K562 (cell line): Measurements from ENCODE around the gene TUT4. TPM values are rescaled to one million over a fixed set of nuclear protein-coding genes. Genes with fewer than 3 reads are reported as not detected.
A peak's percentile ranks its signal among the peaks of the same experiment; 100 is the strongest.

Source experiments
- CCNT2 ChIP-seq: IDR thresholded peaks from 2 replicates; pipeline ENCODE4 v1.6.1; 2011; ENCODE audit warnings: borderline replicate concordance, low read depth, mild to moderate bottlenecking, moderate library complexity, mixed read lengths, low read length; ENCODE audit not compliant: insufficient read length; ENCODE audit errors: extremely low read depth
- EWSR1 ChIP-seq: fragments of 450-650 bp; IDR thresholded peaks from 2 replicates; pipeline ENCODE4 v1.6.1; 2018; ENCODE audit warnings: borderline replicate concordance, mild to moderate bottlenecking, low read depth, moderate library complexity; ENCODE audit not compliant: partially characterized antibody
- HDAC6 ChIP-seq: IDR thresholded peaks from 2 replicates; pipeline ENCODE4 v1.6.1; 2012; ENCODE audit warnings: low read depth, mild to moderate bottlenecking, control low read depth, inconsistent platforms, low read length, moderate library complexity
- NBN ChIP-seq: fragments of 450-650 bp; IDR thresholded peaks from 2 replicates; pipeline ENCODE4 v1.6.1; 2016; ENCODE audit warnings: low read depth, mild to moderate bottlenecking
- NCOA2 ChIP-seq, 2 experiments: fragments of 450-650 bp; IDR thresholded peaks; 2 replicates each; pipeline ENCODE4 v1.6.1; 2018; ENCODE audit warnings: mild to moderate bottlenecking in 2 of 2, moderate library complexity in 1 of 2; ENCODE audit not compliant: partially characterized antibody in 2 of 2
- POLR2AphosphoS2 ChIP-seq: IDR thresholded peaks from 2 replicates; pipeline ENCODE4 v1.6.1; 2012; ENCODE audit warnings: low read length, improper control_type of control experiment
- SIX5 ChIP-seq, 2 experiments: IDR thresholded peaks; 2 replicates each; pipeline ENCODE4 v1.6.1; 2011; ENCODE audit warnings: low read length in 2 of 2, borderline replicate concordance in 1 of 2, low read depth in 1 of 2, mild to moderate bottlenecking in 1 of 2, moderate library complexity in 1 of 2; ENCODE audit not compliant: insufficient read depth in 1 of 2
- SMARCA4 ChIP-seq: fragments of 450-650 bp; IDR thresholded peaks from 2 replicates; pipeline ENCODE4 v1.6.1; 2016
- ZBTB11 ChIP-seq, 3 experiments: fragments of 200-800 bp in 1 of 3; fragments of 250-450 bp in 1 of 3; fragments of 450-650 bp in 1 of 3; sonication (Bioruptor Pico) in 1 of 3; sonication (Bioruptor generic) in 1 of 3; formaldehyde crosslinking in 1 of 3; IDR thresholded peaks; 2 replicates each; pipeline versions ENCODE4 v1.6.1 to v1.8.0; 2016 to 2022; ENCODE audit warnings: mild to moderate bottlenecking in 2 of 3, missing genetic modification characterization in 2 of 3, missing compliant biosample characterization in 1 of 3, moderate library complexity in 1 of 3
- polyA plus RNA-seq, 8 experiments: library from polyadenylated mRNA; depleted of rRNA in 4 of 8; stranded (reverse) in 5 of 8; unstranded in 3 of 8; fragments of >200 nt; fragmentation: Nextera tagmentation in 2 of 8; fragmentation: Illumina TruSeq in 1 of 8; extraction: Ambion mirVana in 2 of 8; extraction: Trizol in 1 of 8; gene quantifications; 2 replicates each; pipeline versions ENCODE4 v1.2.1 to v1.2.3, GENCODE V29; 2011 to 2014; ENCODE audit warnings: inconsistent platforms in 1 of 8, missing spikeins in 1 of 8
- total RNA-seq, 7 experiments: library from RNA; depleted of rRNA in 6 of 7; stranded (reverse); fragments of >200 nt in 6 of 7; fragmentation: Illumina TruSeq in 2 of 7; extraction: Trizol in 2 of 7; gene quantifications; 2 replicates each; pipeline versions ENCODE4 v1.2.1 to v1.2.3, GENCODE V29; 2011 to 2021; ENCODE audit warnings: low replicate concordance in 1 of 7
- TF ChIP-seq, protein P1 (sequence below): fragments of 250-450 bp; sonication (Bioruptor Pico); IDR thresholded peaks from 2 replicates; pipeline ENCODE4 v1.5.0; 2021; ENCODE audit warnings: mild to moderate bottlenecking, borderline replicate concordance
- TF ChIP-seq, protein P2 (sequence below): fragments of 250-450 bp; sonication (Bioruptor Pico); IDR thresholded peaks from 2 replicates; pipeline ENCODE4 v1.8.0; 2021; ENCODE audit warnings: moderate library complexity, mild to moderate bottlenecking, inconsistent platforms
- TF ChIP-seq, protein P3 (sequence below): sonication (generic); formaldehyde crosslinking; IDR thresholded peaks from 2 replicates; pipeline ENCODE4 v1.8.0; 2023; ENCODE audit warnings: mild to moderate bottlenecking, missing genetic modification reagents
- TF ChIP-seq, protein P4 (sequence below): fragments of 250-450 bp; sonication (Bioruptor Pico); IDR thresholded peaks from 2 replicates; pipeline ENCODE4 v1.8.0; 2021; ENCODE audit warnings: moderate library complexity, mild to moderate bottlenecking, inconsistent platforms

TUT4 gene
- total and polyA plus RNA-seq, 9 of the 15 experiments (the other 6 are each of a cell fraction or from before 2014, with no cell fraction given), result 15.8 to 53.5 (median 36.7) TPM

- TF ChIP-seq, protein P1, sequence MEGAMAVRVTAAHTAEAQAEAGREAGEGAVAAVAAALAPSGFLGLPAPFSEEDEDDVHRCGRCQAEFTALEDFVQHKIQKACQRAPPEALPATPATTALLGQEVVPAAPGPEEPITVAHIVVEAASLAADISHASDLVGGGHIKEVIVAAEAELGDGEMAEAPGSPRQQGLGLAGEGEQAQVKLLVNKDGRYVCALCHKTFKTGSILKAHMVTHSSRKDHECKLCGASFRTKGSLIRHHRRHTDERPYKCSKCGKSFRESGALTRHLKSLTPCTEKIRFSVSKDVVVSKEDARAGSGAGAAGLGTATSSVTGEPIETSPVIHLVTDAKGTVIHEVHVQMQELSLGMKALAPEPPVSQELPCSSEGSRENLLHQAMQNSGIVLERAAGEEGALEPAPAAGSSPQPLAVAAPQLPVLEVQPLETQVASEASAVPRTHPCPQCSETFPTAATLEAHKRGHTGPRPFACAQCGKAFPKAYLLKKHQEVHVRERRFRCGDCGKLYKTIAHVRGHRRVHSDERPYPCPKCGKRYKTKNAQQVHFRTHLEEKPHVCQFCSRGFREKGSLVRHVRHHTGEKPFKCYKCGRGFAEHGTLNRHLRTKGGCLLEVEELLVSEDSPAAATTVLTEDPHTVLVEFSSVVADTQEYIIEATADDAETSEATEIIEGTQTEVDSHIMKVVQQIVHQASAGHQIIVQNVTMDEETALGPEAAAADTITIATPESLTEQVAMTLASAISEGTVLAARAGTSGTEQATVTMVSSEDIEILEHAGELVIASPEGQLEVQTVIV (CRISPR knock-in tag), result no peak
- TF ChIP-seq SMARCA4 (no peak), HDAC6 (no peak), EWSR1 (no peak), NCOA2 (IDR thresholded peaks at IDR 0.05; ENCODE audit: partially characterized antibody in 2 of 2) (no peak), SIX5 (IDR thresholded peaks at IDR 0.05; ENCODE audit: borderline replicate concordance in 1 of 2, insufficient read depth in 1 of 2, low read depth in 1 of 2, low read length in 2 of 2) (no peak), NBN (peak; percentile 24; the same call in 1 of the 2 replicates), POLR2AphosphoS2 (no peak), ZBTB11 (CRISPR knock-in tag; IDR thresholded peaks at IDR 0.05) (peak in 1 of 3 experiments; percentile 59; a peak in 1 of 6 replicates), CCNT2 (no peak)
- TF ChIP-seq, protein P2, sequence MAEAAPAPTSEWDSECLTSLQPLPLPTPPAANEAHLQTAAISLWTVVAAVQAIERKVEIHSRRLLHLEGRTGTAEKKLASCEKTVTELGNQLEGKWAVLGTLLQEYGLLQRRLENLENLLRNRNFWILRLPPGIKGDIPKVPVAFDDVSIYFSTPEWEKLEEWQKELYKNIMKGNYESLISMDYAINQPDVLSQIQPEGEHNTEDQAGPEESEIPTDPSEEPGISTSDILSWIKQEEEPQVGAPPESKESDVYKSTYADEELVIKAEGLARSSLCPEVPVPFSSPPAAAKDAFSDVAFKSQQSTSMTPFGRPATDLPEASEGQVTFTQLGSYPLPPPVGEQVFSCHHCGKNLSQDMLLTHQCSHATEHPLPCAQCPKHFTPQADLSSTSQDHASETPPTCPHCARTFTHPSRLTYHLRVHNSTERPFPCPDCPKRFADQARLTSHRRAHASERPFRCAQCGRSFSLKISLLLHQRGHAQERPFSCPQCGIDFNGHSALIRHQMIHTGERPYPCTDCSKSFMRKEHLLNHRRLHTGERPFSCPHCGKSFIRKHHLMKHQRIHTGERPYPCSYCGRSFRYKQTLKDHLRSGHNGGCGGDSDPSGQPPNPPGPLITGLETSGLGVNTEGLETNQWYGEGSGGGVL (CRISPR knock-in tag), result no peak
- TF ChIP-seq, protein P3, sequence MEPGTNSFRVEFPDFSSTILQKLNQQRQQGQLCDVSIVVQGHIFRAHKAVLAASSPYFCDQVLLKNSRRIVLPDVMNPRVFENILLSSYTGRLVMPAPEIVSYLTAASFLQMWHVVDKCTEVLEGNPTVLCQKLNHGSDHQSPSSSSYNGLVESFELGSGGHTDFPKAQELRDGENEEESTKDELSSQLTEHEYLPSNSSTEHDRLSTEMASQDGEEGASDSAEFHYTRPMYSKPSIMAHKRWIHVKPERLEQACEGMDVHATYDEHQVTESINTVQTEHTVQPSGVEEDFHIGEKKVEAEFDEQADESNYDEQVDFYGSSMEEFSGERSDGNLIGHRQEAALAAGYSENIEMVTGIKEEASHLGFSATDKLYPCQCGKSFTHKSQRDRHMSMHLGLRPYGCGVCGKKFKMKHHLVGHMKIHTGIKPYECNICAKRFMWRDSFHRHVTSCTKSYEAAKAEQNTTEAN (CRISPR knock-in tag), result peak; percentile 74; the same call in 1 of the 2 replicates
- TF ChIP-seq, protein P4, sequence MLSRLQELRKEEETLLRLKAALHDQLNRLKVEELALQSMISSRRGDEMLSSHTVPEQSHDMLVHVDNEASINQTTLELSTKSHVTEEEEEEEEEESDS, result no peak
These were observed at the start of gene TUT4 (continued) for GRCh38 chr1:52552505-52553361.
